HCT116 (cell line): ENCODE data around the gene LPAR3. TPM values are rescaled to one million over a fixed set of nuclear protein-coding genes. Genes with fewer than 3 reads are reported as not detected.

Experiments used
- ATAC-seq: fragments of 200-7000 bp; cut with Tn5 transposase; 2 replicates; pipeline ENCODE4 v1.9.1; 2020; ENCODE audit warnings: mild to moderate bottlenecking, moderate library complexity
- BruUV-seq: library from RNA; stranded (reverse); fragments of 400-500 nt; replicated peaks from 2 replicates; lab custom pipeline; 2021; lab: Mats Ljungman, UMichigan
- CTCF ChIA-PET: fragments of 300-600 bp; sonication (Branson Sonifier 250); formaldehyde crosslinking; loops from one replicate; lab custom pipeline; 2021; ENCODE audit warnings: antibody characterized with exemption; lab: Charles Lee
- POLR2A ChIA-PET: fragments of 300-600, 350-600 bp; sonication (Branson Sonifier 250); formaldehyde crosslinking; loops from one replicate; lab custom pipeline; 2021; ENCODE audit warnings: antibody characterized with exemption; lab: Charles Lee
- RAD21 ChIA-PET, 2 experiments: fragments of 300-600 bp; sonication (Branson Sonifier 250); formaldehyde crosslinking; loops; one replicate each; lab custom pipeline; 2023; ENCODE audit warnings: low total read pairs in 2 of 2; ENCODE audit not compliant: uncharacterized antibody in 2 of 2, unreplicated experiment in 2 of 2, low non-redundant PET in 1 of 2; lab: Charles Lee
- DNase-seq: peaks from one replicate; pipeline ENCODE4 v3.0.0-alpha.2; 2010; ENCODE audit warnings: low read depth, low spot score
- H2AFZ ChIP-seq: fragments of 200-600 bp; shearing (Covaris generic), sonication (generic); 2 replicates; pipeline ENCODE4 v1.6.1; 2017; ENCODE audit warnings: low read depth, mixed run types, mixed read lengths, antibody characterized with exemption, low read length; ENCODE audit not compliant: poor library complexity, severe bottlenecking
- H3K27ac ChIP-seq: 2 replicates; pipeline ENCODE4 v1.5.1; 2012; ENCODE audit warnings: low read depth, low read length
- H3K27me3 ChIP-seq: fragments of 200-600 bp; sonication (generic); 2 replicates; pipeline ENCODE4 v1.6.1; 2016; ENCODE audit warnings: mixed run types, low read length, mixed read lengths; ENCODE audit not compliant: insufficient read depth
- H3K36me3 ChIP-seq, 2 experiments: fragments of 200-500 bp in 1 of 2; fragments of 200-600 bp in 1 of 2; sonication (Bioruptor generic) in 1 of 2; sonication (generic) in 1 of 2; 2 replicates each; pipeline versions ENCODE4 v1.5.1 to v1.6.1; 2014 to 2016; ENCODE audit warnings: low read length in 2 of 2, inconsistent platforms in 1 of 2, mixed read lengths in 1 of 2, mixed run types in 1 of 2; ENCODE audit not compliant: insufficient read depth in 2 of 2, control insufficient read depth in 1 of 2
- H3K4me1 ChIP-seq, 2 experiments: fragments of 200-600 bp in 1 of 2; sonication (generic) in 1 of 2; 2 replicates each; pipeline versions ENCODE4 v1.5.1 to v1.6.1; 2012 to 2017; ENCODE audit warnings: low read length in 2 of 2, inconsistent platforms in 1 of 2, mild to moderate bottlenecking in 1 of 2, mixed read lengths in 1 of 2, mixed run types in 1 of 2, moderate library complexity in 1 of 2; ENCODE audit not compliant: insufficient read depth in 2 of 2, control insufficient read depth in 1 of 2
- H3K4me2 ChIP-seq: fragments of 200-600 bp; sonication (generic); 2 replicates; pipeline ENCODE4 v1.6.1; 2017; ENCODE audit warnings: mixed run types, low read length, mixed read lengths
- H3K4me3 ChIP-seq, 2 experiments: fragments of 200-600 bp in 1 of 2; sonication (generic) in 1 of 2; replicated peaks in 1 of 2; 2 replicates each; pipeline ENCODE4 v1.5.1; 2011 to 2016; ENCODE audit warnings: low read length in 2 of 2, control low read depth in 1 of 2, low read depth in 1 of 2, mild to moderate bottlenecking in 1 of 2, mixed read lengths in 1 of 2, mixed run types in 1 of 2
- H3K79me2 ChIP-seq: fragments of 200-600 bp; sonication (generic); 2 replicates; pipeline ENCODE4 v1.6.1; 2017; ENCODE audit warnings: mild to moderate bottlenecking, mixed run types, low read length, moderate library complexity, mixed read lengths; ENCODE audit not compliant: insufficient read depth
- H3K9ac ChIP-seq: fragments of 200-600 bp; sonication (generic); 2 replicates; pipeline ENCODE4 v1.6.1; 2016; ENCODE audit warnings: low read length, mixed read lengths
- H3K9me2 ChIP-seq: fragments of 200-600 bp; sonication (generic), shearing (Covaris generic); 2 replicates; pipeline ENCODE4 v1.6.1; 2017; ENCODE audit warnings: mixed run types, mild to moderate bottlenecking, moderate library complexity; ENCODE audit not compliant: insufficient read depth
- H3K9me3 ChIP-seq, 2 experiments: fragments of 200-500 bp in 1 of 2; fragments of 200-600 bp in 1 of 2; sonication (Bioruptor generic) in 1 of 2; sonication (generic) in 1 of 2; 2 replicates each; pipeline ENCODE4 v1.6.1; 2014 to 2017; ENCODE audit warnings: low read length in 2 of 2, mixed read lengths in 2 of 2, inconsistent platforms in 1 of 2, low read depth in 1 of 2, mild to moderate bottlenecking in 1 of 2, mixed run types in 1 of 2, moderate library complexity in 1 of 2; ENCODE audit not compliant: control insufficient read depth in 1 of 2, insufficient read depth in 1 of 2
- H4K20me1 ChIP-seq: fragments of 200-600 bp; sonication (generic), shearing (Covaris generic); 2 replicates; pipeline ENCODE4 v1.6.1; 2017; ENCODE audit warnings: mixed run types, mild to moderate bottlenecking, moderate library complexity; ENCODE audit not compliant: insufficient read depth
- CBX3 ChIP-seq: IDR thresholded peaks from 2 replicates; pipeline ENCODE4 v1.6.1; 2012; ENCODE audit warnings: low read depth
- CEBPB ChIP-seq: IDR thresholded peaks from 2 replicates; pipeline ENCODE4 v1.6.1; 2012; ENCODE audit warnings: low read depth
- FOSL1 ChIP-seq: IDR thresholded peaks from 2 replicates; pipeline ENCODE4 v1.6.1; 2012; ENCODE audit warnings: low read depth
- JUND ChIP-seq: IDR thresholded peaks from 2 replicates; pipeline ENCODE4 v1.6.1; 2012
- SP1 ChIP-seq: IDR thresholded peaks from 2 replicates; pipeline ENCODE4 v1.6.1; 2012; ENCODE audit warnings: low read depth
- YY1 ChIP-seq: IDR thresholded peaks from 2 replicates; pipeline ENCODE4 v1.6.1; 2011; ENCODE audit warnings: low read length, low read depth, moderate library complexity, mild to moderate bottlenecking; ENCODE audit not compliant: insufficient replicate concordance; ENCODE audit errors: extremely low read depth
- ZNF274 ChIP-seq: fragments of 200-500 bp; sonication (Bioruptor generic); IDR thresholded peaks from 2 replicates; pipeline ENCODE4 v1.6.1; 2014; ENCODE audit warnings: mild to moderate bottlenecking, low read depth, low read length, inconsistent platforms
- intact Hi-C: fragments of 100-400 bp; cut with micrococcal nuclease; formaldehyde crosslinking; loops from 2 replicates; pipeline ENCODE4 v1.10.0; 2022
- total RNA-seq: library from RNA; stranded (reverse); gene quantifications from one replicate; pipeline ENCODE4 v1.2.1, GENCODE V29; 2021; ENCODE audit not compliant: unreplicated experiment
- TF ChIP-seq, protein P1 (sequence below): IDR thresholded peaks from 2 replicates; pipeline ENCODE4 v1.6.1; 2011; ENCODE audit warnings: mild to moderate bottlenecking, low read length, moderate library complexity; ENCODE audit not compliant: insufficient replicate concordance; ENCODE audit errors: extremely low read depth

The LPAR3 gene
- total RNA-seq, 1 experiment from 2014 or later, result 27.2 TPM

- DNase-seq, result no peak
- H3K9me3 ChIP-seq, result no peaks in the 10 kb centered on the region
- H2AFZ ChIP-seq, result no peak overlapping the region
- H3K9ac ChIP-seq, result no peak overlapping the region
- H3K4me3 ChIP-seq, result no peak overlapping the region
- BruUV-seq, result no TSS peak
- ChIA-PET POLR2A (no interaction called here), CTCF (interaction anchor here (0.8 kb wide), 1 partner anchor 13 kb away, joined by 3 read pairs; no protein-coding TSS in a partner anchor), RAD21 (no interaction called here)
- H3K4me2 ChIP-seq, result no peak overlapping the region
- H3K27ac ChIP-seq, result no peak overlapping the region
- TF ChIP-seq, protein P1, sequence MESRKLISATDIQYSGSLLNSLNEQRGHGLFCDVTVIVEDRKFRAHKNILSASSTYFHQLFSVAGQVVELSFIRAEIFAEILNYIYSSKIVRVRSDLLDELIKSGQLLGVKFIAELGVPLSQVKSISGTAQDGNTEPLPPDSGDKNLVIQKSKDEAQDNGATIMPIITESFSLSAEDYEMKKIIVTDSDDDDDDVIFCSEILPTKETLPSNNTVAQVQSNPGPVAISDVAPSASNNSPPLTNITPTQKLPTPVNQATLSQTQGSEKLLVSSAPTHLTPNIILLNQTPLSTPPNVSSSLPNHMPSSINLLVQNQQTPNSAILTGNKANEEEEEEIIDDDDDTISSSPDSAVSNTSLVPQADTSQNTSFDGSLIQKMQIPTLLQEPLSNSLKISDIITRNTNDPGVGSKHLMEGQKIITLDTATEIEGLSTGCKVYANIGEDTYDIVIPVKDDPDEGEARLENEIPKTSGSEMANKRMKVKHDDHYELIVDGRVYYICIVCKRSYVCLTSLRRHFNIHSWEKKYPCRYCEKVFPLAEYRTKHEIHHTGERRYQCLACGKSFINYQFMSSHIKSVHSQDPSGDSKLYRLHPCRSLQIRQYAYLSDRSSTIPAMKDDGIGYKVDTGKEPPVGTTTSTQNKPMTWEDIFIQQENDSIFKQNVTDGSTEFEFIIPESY, result no peak
- TF ChIP-seq CEBPB, result no peak
- no peak for TF ChIP-seq ZNF274
- H4K20me1 ChIP-seq, result no peaks in the 10 kb centered on the region
- intact Hi-C loops, result no loop called here
- peaks cover 17% of the 10 kb centered on the region; the same call in 1 of the 2 replicates for H3K79me2 ChIP-seq
- no peaks in the 10 kb centered on the region for H3K27me3 ChIP-seq
- H3K36me3 ChIP-seq, result no peaks in the 10 kb centered on the region
- H3K4me1 ChIP-seq, result peaks cover 5 to 20% of the 10 kb centered on the region in 2 experiments; a peak in 3 of 4 replicates
- no peaks in the 10 kb centered on the region for H3K9me2 ChIP-seq
- ATAC-seq, result no peak
Measured at GRCh38 chr1:84839544-84839943, 53.5 kb downstream of the LPAR3 start.

DNA sequence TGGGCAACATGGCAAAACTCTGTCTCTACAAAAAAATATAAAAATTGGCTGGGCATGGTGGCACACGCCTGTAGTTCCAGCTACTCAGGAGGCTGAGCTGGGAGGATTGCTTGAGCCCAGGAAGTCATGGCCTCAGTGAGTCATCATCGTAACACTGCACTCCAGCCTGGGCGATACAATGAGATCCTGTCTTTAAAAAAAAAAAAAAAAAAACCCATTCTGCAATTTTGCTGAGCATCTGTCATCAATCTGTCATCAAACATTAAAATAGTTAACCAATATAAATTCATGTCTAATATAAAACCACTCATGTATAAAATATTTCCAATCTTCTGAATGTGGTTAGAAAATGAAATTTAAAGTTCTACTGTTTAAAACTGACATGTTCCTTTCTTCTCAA lies 56.9 kb downstream of the LPAR3 start:
- H3K27ac ChIP-seq, result no peak overlapping the region
- no peak overlapping the region for H3K9ac ChIP-seq
- no peaks in the 10 kb centered on the region for H3K9me2 ChIP-seq
- no peaks in the 10 kb centered on the region for H3K27me3 ChIP-seq
- no peaks in the 10 kb centered on the region for H3K36me3 ChIP-seq
- H3K4me2 ChIP-seq, result peak overlapping the region; percentile 5; the same call in 1 of the 2 replicates
- H3K79me2 ChIP-seq, result peaks cover 5% of the 10 kb centered on the region; the same call in 1 of the 2 replicates
- peaks cover 13 to 33% of the 10 kb centered on the region in 2 experiments; a peak in 3 of 4 replicates for H3K4me1 ChIP-seq
- no peaks in the 10 kb centered on the region for H3K9me3 ChIP-seq
- ChIA-PET CTCF (no interaction called here), POLR2A (interaction anchor here (0.7 kb wide), 1 partner anchor 40 kb away, joined by 3 read pairs; no protein-coding TSS in a partner anchor), RAD21 (no interaction called here)
- no peaks in the 10 kb centered on the region for H4K20me1 ChIP-seq
- TF ChIP-seq CBX3 (peak; percentile 62), FOSL1 (peak; percentile 65), SP1 (peak; percentile 35), JUND (peak; percentile 48), YY1 (no peak)
- no peak overlapping the region for H2AFZ ChIP-seq
- no TSS peak for BruUV-seq
- H3K4me3 ChIP-seq, result no peak overlapping the region
- ATAC-seq (peak; percentile 83), DNase-seq (peak; percentile 35)
- intact Hi-C loops, result no loop called here
